ENCODE results near the gene FRMPD4.

FRMPD4 gene

DNA sequence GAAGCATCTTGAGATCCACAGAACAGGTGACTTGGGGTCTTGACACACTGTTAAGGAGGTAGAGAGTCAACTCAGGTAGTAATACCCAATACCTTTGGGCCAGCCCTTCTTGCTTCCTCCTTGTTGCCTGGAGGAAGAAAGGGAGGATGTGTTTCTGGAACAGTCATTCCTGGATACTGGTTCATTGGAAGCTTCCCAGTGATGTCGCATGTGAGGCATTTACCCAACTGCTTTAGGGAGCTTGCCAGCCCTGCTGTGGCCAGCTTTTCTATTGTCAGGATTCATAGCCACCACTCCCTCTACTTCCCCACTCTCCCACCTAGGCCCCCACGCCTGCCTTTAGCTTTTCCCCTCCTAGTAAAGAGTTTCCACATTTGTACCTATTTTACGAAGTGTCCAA lies 342.7 kb downstream of the FRMPD4 start:
- TF ChIP-seq, protein P1, sequence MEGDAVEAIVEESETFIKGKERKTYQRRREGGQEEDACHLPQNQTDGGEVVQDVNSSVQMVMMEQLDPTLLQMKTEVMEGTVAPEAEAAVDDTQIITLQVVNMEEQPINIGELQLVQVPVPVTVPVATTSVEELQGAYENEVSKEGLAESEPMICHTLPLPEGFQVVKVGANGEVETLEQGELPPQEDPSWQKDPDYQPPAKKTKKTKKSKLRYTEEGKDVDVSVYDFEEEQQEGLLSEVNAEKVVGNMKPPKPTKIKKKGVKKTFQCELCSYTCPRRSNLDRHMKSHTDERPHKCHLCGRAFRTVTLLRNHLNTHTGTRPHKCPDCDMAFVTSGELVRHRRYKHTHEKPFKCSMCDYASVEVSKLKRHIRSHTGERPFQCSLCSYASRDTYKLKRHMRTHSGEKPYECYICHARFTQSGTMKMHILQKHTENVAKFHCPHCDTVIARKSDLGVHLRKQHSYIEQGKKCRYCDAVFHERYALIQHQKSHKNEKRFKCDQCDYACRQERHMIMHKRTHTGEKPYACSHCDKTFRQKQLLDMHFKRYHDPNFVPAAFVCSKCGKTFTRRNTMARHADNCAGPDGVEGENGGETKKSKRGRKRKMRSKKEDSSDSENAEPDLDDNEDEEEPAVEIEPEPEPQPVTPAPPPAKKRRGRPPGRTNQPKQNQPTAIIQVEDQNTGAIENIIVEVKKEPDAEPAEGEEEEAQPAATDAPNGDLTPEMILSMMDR (IDR thresholded peaks at IDR 0.05; ENCODE audit: borderline replicate concordance, insufficient read depth, low read depth, low read length), result no peak

DNA sequence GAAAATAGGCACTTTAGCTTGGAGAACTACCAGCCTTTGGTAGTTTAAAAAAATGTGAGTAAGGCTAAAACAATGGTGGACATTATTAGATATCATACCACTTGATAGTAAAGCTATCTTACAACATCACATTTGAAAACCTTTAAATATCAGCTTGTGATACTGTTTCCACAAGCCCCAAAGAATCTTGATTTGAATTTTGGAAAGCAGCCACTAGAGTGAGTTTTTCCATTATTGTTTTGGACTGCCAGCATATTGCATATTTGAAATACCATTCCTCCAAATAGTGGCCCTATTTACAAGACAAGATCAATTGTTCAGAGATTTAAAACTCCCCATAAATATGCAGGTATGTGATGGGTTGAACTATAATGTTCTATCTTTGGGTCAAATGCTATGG lies 349.9 kb downstream of the FRMPD4 start:
- H3K4me3 ChIP-seq (ENCODE audit: low read depth, low read length), result no peak overlapping the region
- TF ChIP-seq, protein P1 (IDR thresholded peaks at IDR 0.05; ENCODE audit: borderline replicate concordance, insufficient read depth, low read depth, low read length), result no peak

More for the DNA sequence above, 342.7 kb downstream of the FRMPD4 start:
- no peak overlapping the region for H3K4me3 ChIP-seq (ENCODE audit: low read depth, low read length)

DNA sequence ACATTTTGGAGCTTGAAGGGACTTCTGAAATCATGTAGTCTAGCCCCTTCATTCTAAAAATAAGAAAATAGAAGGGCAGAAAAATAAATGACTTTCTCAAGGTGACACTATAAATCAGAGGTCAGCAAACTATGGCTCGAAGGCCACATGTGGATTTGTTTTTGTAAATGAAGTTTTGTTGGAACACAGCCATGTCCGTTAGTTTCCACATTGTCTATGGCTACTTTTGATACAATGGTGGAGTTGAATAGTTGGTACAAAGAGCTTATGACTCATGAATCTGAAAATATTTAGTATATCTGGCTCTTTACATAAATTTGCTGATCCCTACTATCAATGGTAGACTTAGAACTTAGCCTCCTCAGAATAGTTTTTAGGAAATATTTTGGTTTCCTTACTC lies 350.5 kb downstream of the FRMPD4 start:
- TF ChIP-seq, protein P1 (IDR thresholded peaks at IDR 0.05; ENCODE audit: borderline replicate concordance, insufficient read depth, low read depth, low read length), result no peak
- no peak overlapping the region for H3K4me3 ChIP-seq (ENCODE audit: low read depth, low read length)

DNA sequence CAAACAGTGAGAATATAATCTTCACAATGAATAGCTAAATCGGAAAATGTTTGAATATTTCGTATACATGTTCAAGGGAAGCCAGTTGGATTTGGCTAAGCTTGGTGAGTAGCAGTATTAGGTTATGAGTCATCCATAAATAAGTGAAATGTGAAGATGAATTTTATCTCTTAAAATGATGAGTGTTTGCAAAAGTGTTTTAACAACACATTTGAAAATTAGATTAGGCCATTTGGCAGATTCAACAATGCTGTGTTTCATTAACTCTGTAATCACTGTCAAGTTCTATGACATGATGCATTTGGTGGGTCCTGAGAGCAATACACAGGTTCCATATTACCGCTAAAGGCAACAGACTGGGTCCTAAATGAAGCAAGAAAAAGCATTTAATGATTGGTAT lies 351.1 kb downstream of the FRMPD4 start:
- TF ChIP-seq, protein P1 (IDR thresholded peaks at IDR 0.05; ENCODE audit: borderline replicate concordance, insufficient read depth, low read depth, low read length), result no peak
- no peak overlapping the region for H3K4me3 ChIP-seq (ENCODE audit: low read depth, low read length)

DNA sequence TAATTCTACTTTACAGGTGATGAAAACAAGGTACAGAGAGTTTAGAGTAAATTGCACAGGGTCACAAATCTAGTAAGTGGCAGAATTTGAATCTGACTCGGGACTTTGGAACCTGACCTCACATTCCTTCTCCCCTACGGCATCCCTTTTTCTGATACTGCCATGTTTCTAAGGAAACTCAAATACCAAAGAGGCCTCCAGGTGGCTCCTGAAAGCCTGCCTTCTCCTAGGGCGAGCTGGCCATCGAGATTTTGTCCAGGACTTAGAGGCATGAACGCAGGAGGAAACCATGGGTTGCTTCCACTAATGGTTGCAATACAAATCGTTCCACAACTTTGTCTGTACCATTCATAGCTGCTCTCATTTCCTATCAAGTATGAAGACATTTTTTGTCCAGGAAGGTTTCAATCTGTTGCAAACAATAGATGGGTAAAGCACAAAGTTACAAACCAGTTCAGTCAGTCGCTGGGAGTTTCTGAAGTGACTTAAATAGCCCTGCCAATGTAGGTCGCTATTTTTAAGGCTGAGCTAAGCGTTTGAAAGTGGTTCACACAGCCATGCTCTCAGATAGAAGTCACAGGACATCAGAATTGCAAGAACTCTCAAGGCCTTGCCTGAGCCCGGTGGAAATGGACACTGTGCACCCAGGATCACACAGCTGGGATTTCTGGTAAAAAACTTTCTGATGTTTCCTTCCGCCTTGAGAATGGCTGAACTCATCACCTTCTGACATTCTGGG lies 356.3 kb downstream of the FRMPD4 start:
- TF ChIP-seq, protein P1 (IDR thresholded peaks at IDR 0.05; ENCODE audit: borderline replicate concordance, insufficient read depth, low read depth, low read length), result no peak
- no peak overlapping the region for H3K4me3 ChIP-seq (ENCODE audit: low read depth, low read length)

DNA sequence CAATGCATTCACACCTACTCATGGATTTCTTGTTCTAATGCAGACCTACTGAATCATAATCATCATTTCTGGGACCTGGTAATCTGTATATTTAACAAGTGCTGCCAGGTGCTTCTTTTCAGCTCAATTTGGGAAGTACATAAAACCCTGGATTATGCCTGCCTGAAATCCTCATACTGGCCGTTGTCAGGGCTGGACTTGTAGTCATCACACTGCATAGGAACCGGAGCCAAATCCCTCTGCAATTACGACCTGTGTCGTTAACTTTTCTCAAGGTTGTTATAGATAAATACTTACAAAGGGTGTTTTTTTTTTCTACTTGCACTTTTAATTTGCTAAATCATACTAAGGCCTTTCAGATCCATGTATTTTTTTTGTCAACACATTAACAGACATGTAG lies 358.1 kb downstream of the FRMPD4 start:
- TF ChIP-seq, protein P1 (IDR thresholded peaks at IDR 0.05; ENCODE audit: borderline replicate concordance, insufficient read depth, low read depth, low read length), result no peak
- H3K4me3 ChIP-seq (ENCODE audit: low read depth, low read length), result no peak overlapping the region

Data from GM12875 (cell line).